ENCODE measurements around the gene KRT34.

DNA sequence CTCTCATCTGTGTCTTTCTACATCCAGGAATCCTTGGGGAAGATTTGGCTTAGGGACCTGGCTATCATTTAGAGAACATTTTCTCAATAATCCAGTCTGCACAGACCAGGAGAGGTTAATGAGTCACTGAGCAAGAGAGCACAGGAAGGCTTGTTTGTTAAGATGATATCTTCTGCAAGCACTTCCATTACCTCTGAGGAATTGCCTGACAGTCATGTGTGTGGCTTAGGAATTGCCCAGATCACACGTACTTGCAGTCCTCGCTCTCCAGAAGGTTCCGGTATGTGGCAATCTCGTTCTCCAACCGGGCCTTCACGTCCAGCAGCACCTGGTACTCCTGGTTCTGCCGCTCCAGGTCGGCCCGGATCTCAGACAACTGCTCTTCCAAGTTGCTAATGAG, 39.0 kb upstream of the KRT34 start:
- TF ChIP-seq, protein P1, sequence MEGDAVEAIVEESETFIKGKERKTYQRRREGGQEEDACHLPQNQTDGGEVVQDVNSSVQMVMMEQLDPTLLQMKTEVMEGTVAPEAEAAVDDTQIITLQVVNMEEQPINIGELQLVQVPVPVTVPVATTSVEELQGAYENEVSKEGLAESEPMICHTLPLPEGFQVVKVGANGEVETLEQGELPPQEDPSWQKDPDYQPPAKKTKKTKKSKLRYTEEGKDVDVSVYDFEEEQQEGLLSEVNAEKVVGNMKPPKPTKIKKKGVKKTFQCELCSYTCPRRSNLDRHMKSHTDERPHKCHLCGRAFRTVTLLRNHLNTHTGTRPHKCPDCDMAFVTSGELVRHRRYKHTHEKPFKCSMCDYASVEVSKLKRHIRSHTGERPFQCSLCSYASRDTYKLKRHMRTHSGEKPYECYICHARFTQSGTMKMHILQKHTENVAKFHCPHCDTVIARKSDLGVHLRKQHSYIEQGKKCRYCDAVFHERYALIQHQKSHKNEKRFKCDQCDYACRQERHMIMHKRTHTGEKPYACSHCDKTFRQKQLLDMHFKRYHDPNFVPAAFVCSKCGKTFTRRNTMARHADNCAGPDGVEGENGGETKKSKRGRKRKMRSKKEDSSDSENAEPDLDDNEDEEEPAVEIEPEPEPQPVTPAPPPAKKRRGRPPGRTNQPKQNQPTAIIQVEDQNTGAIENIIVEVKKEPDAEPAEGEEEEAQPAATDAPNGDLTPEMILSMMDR (IDR thresholded peaks at IDR 0.05) = no peak
- TF ChIP-seq POLR2A (IDR thresholded peaks at IDR 0.05) = no peak
- TF ChIP-seq POLR2AphosphoS5 (IDR thresholded peaks at IDR 0.05; ENCODE audit: insufficient read depth in 1 of 2, low read depth in 1 of 2) = peak; percentile 46 to 65

Data from vagina (tissue), 2 donors.